ENCODE measurements around the gene TAS2R60. TPM values are rescaled to one million over a fixed set of nuclear protein-coding genes. Genes with fewer than 3 reads are reported as not detected.
A peak's percentile ranks its signal among the peaks of the same experiment; 100 is the strongest.
"Not testable (repeated sequence)": the region's sequence is repeated elsewhere in the genome, so short reads cannot be mapped to it uniquely, and the experiment has no call there.

Gene TAS2R60, protein sequence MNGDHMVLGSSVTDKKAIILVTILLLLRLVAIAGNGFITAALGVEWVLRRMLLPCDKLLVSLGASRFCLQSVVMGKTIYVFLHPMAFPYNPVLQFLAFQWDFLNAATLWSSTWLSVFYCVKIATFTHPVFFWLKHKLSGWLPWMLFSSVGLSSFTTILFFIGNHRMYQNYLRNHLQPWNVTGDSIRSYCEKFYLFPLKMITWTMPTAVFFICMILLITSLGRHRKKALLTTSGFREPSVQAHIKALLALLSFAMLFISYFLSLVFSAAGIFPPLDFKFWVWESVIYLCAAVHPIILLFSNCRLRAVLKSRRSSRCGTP
- not detected for total RNA-seq

DNA sequence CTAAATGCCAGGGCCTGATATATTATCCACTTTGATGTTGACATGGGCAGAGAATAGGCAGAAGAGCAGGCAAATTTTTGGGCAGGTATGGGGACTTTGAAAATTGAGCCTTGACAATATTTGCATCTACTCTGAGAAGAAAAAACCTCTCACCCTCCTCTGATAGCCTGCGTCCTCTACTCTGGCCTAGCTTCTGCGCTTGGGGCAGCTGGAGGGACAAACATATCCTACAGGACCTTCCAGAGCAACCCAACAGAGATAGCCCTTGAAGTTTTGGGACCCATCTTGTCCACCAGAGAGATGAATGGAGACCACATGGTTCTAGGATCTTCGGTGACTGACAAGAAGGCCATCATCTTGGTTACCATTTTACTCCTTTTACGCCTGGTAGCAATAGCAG, at the start of gene TAS2R60:
TSS of gene TAS2R60 (plus strand) at position 301 of the 400 bp plus-strand sequence. CDS start at position 301, 0 bp downstream.
- ATAC-seq (replicated peaks in 1 of 2) (no peak), DNase-seq (no peak)
- no peaks in the 10 kb centered on the region for H3K9me3 Mint-ChIP-seq
- no peak within 1 kb of the TSS for H3K27ac Mint-ChIP-seq
- no peaks in the 10 kb centered on the region for H3K36me3 Mint-ChIP-seq (ENCODE audit: insufficient read depth in 2 of 2)
- no peaks in the 10 kb centered on the region for H3K27me3 Mint-ChIP-seq (ENCODE audit: low read depth)
- no peak within 1 kb of the TSS for H3K4me3 Mint-ChIP-seq
- peaks cover 6% of the 10 kb centered on the region for H3K4me1 Mint-ChIP-seq (ENCODE audit: low read depth)

DNA sequence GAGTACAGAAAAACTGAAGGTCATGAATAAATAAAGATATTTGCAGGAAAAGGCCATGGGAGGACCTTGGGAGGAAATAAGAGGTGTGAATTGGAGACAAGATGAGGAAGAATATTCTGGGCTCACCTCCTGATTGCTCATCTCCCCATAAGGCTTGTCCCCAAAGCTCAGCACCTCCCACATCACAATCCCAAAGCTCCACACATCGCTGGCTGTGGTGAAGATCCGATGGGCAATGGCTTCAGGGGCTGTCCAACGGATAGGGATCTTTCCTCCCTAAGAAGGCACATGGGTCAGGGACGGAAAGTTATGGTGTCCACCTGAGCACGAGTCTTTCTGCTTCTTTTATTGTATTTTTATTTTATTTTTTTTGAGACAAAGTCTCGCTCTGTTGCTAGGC, 49.2 kb upstream of the TAS2R60 start:
- H3K27ac Mint-ChIP-seq = no peak overlapping the region
- DNase-seq = no peak
- no peaks in the 10 kb centered on the region for H3K27me3 Mint-ChIP-seq (ENCODE audit: low read depth)
- H3K36me3 Mint-ChIP-seq (ENCODE audit: insufficient read depth in 2 of 2) = peaks cover 0 to 2% of the 10 kb centered on the region in 2 donors
- no peak for ATAC-seq (replicated peaks in 1 of 2)
- peaks cover 17% of the 10 kb centered on the region for H3K4me1 Mint-ChIP-seq (ENCODE audit: low read depth)
- H3K9me3 Mint-ChIP-seq = no peaks in the 10 kb centered on the region
- no peak overlapping the region for H3K4me3 Mint-ChIP-seq

DNA sequence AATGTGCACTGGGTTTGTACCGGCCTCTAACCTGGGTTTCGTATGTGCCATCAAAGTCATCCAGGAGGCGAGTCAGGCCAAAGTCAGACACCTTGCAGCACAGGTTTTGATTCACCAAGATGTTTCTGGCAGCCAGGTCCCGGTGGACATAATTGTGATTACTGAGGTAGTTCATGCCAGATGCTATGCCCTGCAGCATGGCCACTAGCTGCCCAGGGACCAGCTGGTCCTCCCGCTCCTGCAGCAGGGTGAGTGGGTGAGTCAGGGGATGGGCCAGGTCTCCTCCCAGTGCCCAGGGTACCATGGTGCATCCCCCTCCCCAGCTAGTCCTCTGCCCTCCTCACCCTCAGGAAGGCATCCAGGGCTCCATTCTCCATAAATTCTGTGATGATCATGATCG, 48.5 kb upstream of the TAS2R60 start:
- no peaks in the 10 kb centered on the region for H3K27me3 Mint-ChIP-seq (ENCODE audit: low read depth)
- H3K4me1 Mint-ChIP-seq (ENCODE audit: low read depth) = peaks cover 10% of the 10 kb centered on the region
- H3K4me3 Mint-ChIP-seq = no peak overlapping the region
- ATAC-seq (replicated peaks in 1 of 2) = no peak
- H3K9me3 Mint-ChIP-seq = no peaks in the 10 kb centered on the region
- no peak for DNase-seq
- no peak overlapping the region for H3K27ac Mint-ChIP-seq
- peaks cover 0 to 2% of the 10 kb centered on the region in 2 donors for H3K36me3 Mint-ChIP-seq (ENCODE audit: insufficient read depth in 2 of 2)

DNA sequence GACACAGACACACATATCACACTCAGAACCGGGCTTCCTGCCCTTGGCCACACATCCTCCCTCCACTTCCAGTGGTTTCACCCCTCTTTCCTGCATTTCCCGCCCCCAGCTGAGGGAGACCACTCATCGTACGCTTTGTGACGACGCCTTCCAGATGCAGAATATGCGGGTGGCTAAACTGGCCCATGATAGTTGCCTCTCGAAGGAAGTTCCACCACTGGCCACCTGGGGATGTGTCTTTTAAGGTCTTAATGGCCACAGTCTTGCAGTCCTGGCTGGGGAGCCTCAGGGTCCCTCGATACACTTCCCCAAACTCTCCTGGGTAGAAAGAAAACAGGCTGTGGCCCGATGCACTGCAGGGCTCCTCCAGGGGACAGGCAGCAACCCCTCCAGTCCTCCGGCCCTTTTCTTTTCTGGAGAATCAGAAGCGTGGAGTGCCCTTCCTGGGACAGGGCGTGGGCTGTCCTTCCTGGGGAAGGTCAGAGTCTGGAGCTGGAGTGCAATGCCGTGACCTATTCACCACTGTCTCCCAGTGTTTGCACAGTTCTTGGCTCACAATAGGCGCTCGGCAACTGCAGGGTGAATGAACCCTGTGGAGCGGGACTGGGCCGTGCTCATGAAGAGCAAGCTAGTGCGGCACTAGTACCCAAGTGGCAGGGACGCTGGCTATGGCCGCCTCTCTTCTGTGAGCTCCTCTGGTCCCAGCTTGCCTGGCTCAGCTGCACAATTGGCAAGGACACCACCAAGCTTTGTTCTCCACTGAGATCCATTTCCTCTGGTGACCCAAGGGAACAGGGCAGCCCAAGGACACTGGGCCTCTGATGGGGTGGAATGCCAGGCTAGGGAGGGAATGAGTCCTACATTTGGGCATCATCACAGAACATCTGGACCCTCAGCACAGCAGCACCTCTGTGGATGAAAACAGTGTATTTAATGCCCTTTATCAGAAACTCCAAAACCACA, 47.8 kb upstream of the TAS2R60 start:
- no peak overlapping the region for H3K4me3 Mint-ChIP-seq
- H3K4me1 Mint-ChIP-seq (ENCODE audit: low read depth) = peaks cover 6% of the 10 kb centered on the region
- DNase-seq = no peak
- ATAC-seq (replicated peaks in 1 of 2) = peak in 1 of 2 donors; percentile 36
- H3K36me3 Mint-ChIP-seq (ENCODE audit: insufficient read depth in 2 of 2) = no peaks in the 10 kb centered on the region
- no peaks in the 10 kb centered on the region for H3K27me3 Mint-ChIP-seq (ENCODE audit: low read depth)
- H3K9me3 Mint-ChIP-seq = no peaks in the 10 kb centered on the region
- H3K27ac Mint-ChIP-seq = no peak overlapping the region

DNA sequence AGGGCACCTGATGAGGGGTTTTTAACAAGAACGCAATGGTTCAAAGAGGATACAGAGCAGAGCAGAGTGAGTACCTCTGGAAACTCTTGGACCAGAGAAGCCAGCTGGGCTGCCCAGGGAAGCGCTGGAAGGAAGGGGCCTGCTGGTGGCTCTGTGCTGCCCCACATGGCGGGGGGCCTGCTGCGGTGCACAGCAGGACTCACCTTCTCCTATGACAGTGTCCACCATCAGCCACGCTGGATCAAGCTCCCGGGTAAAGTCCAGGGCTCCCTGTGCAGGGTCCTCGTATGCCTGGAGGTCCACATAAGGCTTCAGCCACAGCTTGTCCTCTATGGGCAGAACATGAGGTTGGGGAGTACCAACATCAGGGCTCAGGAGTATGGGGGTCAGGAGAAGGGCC, 47.1 kb upstream of the TAS2R60 start:
- no peaks in the 10 kb centered on the region for H3K36me3 Mint-ChIP-seq (ENCODE audit: insufficient read depth in 2 of 2)
- H3K4me1 Mint-ChIP-seq (ENCODE audit: low read depth) = peaks cover 6% of the 10 kb centered on the region
- no peaks in the 10 kb centered on the region for H3K27me3 Mint-ChIP-seq (ENCODE audit: low read depth)
- no peak for ATAC-seq (replicated peaks in 1 of 2)
- no peak overlapping the region for H3K4me3 Mint-ChIP-seq
- H3K27ac Mint-ChIP-seq = no peak overlapping the region
- no peak for DNase-seq
- no peaks in the 10 kb centered on the region for H3K9me3 Mint-ChIP-seq

DNA sequence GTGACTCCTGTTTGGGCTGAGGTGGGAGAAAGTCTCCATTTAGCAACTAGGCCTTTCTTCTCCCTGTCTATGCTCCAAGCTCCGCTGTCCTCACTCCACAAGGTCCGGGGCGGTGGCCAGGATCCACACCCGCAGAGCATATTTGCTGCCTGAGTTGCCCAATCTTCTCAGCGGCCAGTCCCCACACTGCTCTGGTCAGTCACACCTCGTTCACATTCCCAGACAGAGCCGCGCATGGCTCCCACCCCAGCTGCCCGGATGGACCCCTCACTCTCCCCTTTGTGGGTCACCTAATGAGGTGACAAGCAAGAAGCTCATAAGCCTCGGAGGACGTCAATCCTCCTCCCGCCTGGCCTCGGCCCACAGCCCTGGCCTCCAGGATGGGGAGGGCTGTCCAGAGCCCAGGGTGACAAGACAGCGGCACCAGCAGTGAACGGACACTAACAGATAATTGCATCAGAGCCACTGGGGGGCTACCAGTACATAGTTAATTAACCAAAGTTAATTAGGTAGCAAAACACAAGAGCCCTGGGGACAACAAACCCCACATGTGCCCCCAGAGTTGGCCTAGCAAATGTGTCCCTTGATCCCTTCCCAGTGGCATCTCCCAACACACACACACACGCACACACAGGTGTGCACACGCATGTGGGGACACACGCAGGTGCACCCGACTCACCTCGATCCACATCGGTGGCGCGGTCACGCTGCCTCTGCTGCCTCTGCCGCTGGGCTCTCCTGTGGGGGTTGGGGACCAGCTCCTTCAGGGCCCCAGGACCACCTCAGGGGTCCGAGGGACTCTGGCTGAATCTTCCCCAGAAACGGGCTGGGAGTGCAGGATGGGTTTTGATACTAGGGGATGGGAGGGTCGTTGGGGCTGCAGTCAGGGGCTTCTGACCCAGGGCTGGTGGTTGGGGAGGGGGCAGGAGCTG, 46.4 kb upstream of the TAS2R60 start:
- H3K27ac Mint-ChIP-seq = no peak overlapping the region
- peaks cover 6% of the 10 kb centered on the region for H3K4me1 Mint-ChIP-seq (ENCODE audit: low read depth)
- no peaks in the 10 kb centered on the region for H3K27me3 Mint-ChIP-seq (ENCODE audit: low read depth)
- no peak for ATAC-seq (replicated peaks in 1 of 2)
- no peaks in the 10 kb centered on the region for H3K36me3 Mint-ChIP-seq (ENCODE audit: insufficient read depth in 2 of 2)
- DNase-seq = no peak
- no peak overlapping the region for H3K4me3 Mint-ChIP-seq
- H3K9me3 Mint-ChIP-seq = no peaks in the 10 kb centered on the region

DNA sequence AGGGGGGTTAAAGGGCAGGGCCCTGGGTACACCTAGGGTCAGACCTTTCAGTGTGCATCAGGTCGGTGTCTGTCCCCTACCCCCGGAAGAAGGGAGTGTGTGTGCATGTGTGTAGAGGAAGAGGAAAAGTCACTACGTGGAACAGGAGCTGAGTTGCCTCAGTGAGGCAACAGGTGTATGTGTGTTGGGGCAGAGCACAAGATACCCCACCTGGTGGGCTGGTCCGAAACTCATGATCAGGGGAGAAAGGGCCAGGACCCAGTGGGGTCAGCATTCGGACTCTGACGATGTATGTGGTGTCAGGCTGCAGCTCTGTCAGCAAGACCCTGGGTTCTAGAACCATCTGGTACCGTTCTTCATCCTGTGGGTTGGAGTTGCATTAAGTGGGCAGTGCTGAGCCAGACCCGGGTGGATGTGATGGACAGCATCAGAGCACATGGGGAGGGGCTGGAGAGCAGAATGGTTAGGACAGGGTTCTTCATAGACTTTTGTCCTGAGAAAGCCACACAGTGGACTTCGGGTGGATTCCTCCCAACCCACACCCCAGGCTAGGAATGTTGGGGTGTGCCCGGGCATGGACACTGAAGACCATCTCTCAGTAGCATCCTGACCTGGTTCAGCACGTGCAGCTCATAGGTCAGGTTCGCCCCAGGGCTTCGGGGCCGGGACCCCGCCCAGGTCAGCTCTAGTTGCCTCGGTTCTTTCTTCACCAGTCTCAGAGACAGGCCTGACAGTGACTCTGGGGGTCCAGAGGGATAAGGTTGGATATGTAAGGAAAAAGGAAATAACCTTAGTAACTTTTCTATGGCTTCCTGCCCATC, 45.3 kb upstream of the TAS2R60 start:
- H3K4me3 Mint-ChIP-seq = no peak overlapping the region
- DNase-seq = no peak
- no peaks in the 10 kb centered on the region for H3K9me3 Mint-ChIP-seq
- no peaks in the 10 kb centered on the region for H3K27me3 Mint-ChIP-seq (ENCODE audit: low read depth)
- no peaks in the 10 kb centered on the region for H3K36me3 Mint-ChIP-seq (ENCODE audit: insufficient read depth in 2 of 2)
- H3K4me1 Mint-ChIP-seq (ENCODE audit: low read depth) = peaks cover 6% of the 10 kb centered on the region
- no peak for ATAC-seq (replicated peaks in 1 of 2)
- H3K27ac Mint-ChIP-seq = no peak overlapping the region

DNA sequence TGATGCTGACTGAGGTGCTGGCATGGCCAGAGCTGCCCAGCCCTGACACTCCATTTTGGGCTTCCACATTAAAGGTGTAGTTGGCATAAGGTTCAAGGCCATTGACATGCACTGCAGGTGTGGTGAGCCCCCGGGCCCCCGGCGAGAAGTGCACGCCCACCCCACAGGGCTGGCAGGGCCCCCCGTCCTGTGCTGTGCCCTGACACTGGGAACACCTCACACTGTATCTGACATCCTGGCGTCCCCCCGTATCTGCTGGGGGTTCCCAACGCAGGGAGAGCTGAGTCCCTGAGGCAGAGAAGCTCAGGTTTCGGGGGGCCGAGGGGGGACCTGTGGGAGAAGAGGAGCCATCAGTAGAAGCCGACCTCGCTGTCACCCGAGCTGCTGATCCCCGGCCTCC, 44.6 kb upstream of the TAS2R60 start:
- ATAC-seq (replicated peaks in 1 of 2) = peak in 1 of 2 donors; percentile 11
- Mint-ChIP-seq H3K27me3 (ENCODE audit: low read depth) (no peaks in the 10 kb centered on the region), H3K9me3 (no peaks in the 10 kb centered on the region), H3K4me1 (ENCODE audit: low read depth) (peaks cover 6% of the 10 kb centered on the region), H3K27ac (no peak overlapping the region), H3K36me3 (ENCODE audit: insufficient read depth in 2 of 2) (no peaks in the 10 kb centered on the region), H3K4me3 (no peak overlapping the region)
- DNase-seq = no peak

DNA sequence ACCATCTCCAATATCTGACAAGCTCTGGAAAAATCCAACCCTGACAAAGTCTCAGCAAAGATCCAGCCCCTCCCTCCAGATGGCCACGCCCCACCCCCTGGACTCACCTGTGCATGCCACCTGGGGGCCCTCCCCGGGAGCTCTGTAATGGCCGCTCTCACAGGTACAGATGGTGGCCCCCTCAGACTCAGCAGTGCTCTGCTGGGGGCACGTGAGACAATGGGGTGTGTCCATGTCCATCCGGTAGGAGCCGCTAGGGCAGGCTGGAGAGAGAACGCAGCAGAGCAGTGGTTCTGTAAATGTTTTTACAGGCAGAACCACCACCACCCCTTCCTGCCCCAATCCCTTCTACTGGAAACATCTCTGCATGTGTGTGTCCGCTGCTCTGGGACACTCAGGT, 44.1 kb upstream of the TAS2R60 start:
- Mint-ChIP-seq H3K4me3 (no peak overlapping the region), H3K27ac (no peak overlapping the region), H3K36me3 (ENCODE audit: insufficient read depth in 2 of 2) (no peaks in the 10 kb centered on the region), H3K27me3 (ENCODE audit: low read depth) (no peaks in the 10 kb centered on the region), H3K9me3 (no peaks in the 10 kb centered on the region), H3K4me1 (ENCODE audit: low read depth) (peaks cover 6% of the 10 kb centered on the region)
- DNase-seq = no peak
- ATAC-seq (replicated peaks in 1 of 2) = no peak

DNA sequence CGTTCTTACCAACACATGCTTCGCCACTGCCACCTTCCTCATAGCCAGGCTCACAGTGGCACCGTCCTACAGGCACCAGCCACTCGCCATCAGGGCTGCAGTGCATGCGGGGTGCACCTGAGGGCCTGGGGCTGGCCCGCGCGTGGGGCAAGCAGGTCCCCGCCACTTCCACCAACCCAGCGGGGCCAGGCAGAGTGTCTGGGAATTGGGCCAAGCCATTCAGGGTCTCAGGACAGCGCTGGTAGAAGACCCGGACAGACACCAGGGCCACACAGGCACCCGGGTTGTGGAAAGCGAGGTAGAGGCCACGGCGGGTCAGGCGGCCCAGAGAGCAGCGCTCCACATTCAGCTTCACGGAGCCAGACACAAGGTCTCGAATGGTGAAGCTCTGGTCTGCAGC, 43.6 kb upstream of the TAS2R60 start:
- H3K36me3 Mint-ChIP-seq (ENCODE audit: insufficient read depth in 2 of 2) = no peaks in the 10 kb centered on the region
- no peak overlapping the region for H3K27ac Mint-ChIP-seq
- DNase-seq = no peak
- no peaks in the 10 kb centered on the region for H3K9me3 Mint-ChIP-seq
- no peak for ATAC-seq (replicated peaks in 1 of 2)
- H3K4me1 Mint-ChIP-seq (ENCODE audit: low read depth) = peaks cover 8% of the 10 kb centered on the region
- H3K4me3 Mint-ChIP-seq = no peak overlapping the region
- H3K27me3 Mint-ChIP-seq (ENCODE audit: low read depth) = no peaks in the 10 kb centered on the region

DNA sequence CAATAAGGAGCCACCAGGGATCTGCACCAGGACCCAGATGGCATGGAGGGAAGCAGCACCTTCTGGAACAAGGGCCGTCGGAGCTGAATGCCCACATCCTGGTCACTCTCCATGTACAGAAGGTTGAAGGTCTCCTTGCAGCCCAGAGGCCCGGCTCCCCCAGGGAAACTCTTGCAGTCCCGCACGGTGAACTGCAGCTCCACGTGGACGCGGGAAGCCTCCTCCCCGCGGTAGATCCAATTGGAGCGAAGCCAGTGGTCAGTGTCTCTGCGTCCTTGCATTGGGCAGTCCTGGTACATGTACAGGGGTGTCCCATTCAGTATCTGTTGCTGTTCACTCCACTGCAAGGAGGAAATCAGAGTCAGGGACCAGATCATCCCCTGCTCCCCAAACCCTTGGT, 42.0 kb upstream of the TAS2R60 start:
- ATAC-seq (replicated peaks in 1 of 2) (no peak), DNase-seq (no peak)
- no peaks in the 10 kb centered on the region for H3K36me3 Mint-ChIP-seq (ENCODE audit: insufficient read depth in 2 of 2)
- no peaks in the 10 kb centered on the region for H3K9me3 Mint-ChIP-seq
- no peak overlapping the region for H3K27ac Mint-ChIP-seq
- H3K27me3 Mint-ChIP-seq (ENCODE audit: low read depth) = no peaks in the 10 kb centered on the region
- H3K4me1 Mint-ChIP-seq (ENCODE audit: low read depth) = peaks cover 17% of the 10 kb centered on the region
- no peak overlapping the region for H3K4me3 Mint-ChIP-seq

DNA sequence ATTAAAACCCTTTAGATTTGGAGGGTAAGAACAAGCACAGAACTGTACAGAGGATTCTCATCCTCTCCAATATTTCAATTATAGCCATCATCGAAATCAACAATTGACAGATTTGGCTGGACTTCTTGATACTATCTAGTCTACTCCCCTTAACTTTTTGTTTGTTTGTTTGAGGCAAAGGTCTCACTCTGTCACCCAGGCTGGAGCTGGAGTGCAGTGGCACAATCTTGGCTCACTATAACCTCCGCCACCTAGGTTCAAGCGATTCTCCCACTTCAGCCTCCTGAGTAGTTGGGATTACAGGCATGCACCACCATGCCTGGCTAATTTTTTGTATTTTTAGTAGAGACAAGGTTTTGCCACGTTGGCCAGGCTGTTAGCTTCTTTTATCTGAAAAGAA, 41.0 kb upstream of the TAS2R60 start:
- not testable (repeated sequence) for H3K27ac Mint-ChIP-seq; H3K4me3 Mint-ChIP-seq; H3K27me3 Mint-ChIP-seq (ENCODE audit: low read depth); H3K9me3 Mint-ChIP-seq; H3K36me3 Mint-ChIP-seq (ENCODE audit: insufficient read depth in 2 of 2); ATAC-seq (replicated peaks in 1 of 2); DNase-seq
- H3K4me1 Mint-ChIP-seq (ENCODE audit: low read depth) = peaks cover 27% of the 10 kb centered on the region

Data from activated T-cell treated with anti-CD3 and anti-CD28 coated beads, Interleukin-2, amount 50 U/mL, for 72 hours (primary cell).